Lung (tissue), 16 donors: ENCODE results near the gene KCNMA1. TPM values are rescaled to one million over a fixed set of nuclear protein-coding genes. Genes with fewer than 3 reads are reported as not detected.
A peak's percentile ranks its signal among the peaks of the same experiment; 100 is the strongest.

ENCODE experiments used
- ATAC-seq: fragments of 200-7000 bp; cut with Tn5 transposase; one replicate; pipeline ENCODE4 v1.9.1; 2020; ENCODE audit warnings: moderate number of reproducible peaks; ENCODE audit not compliant: insufficient read depth, low FRiP score
- DNase-seq, 3 donors: peaks; one replicate each; pipeline ENCODE4 v3.0.0-alpha.2; 2013 to 2017
- H3K27ac ChIP-seq, 2 donors: one replicate each; pipeline ENCODE4 v1.5.1; 2013; ENCODE audit warnings: mild to moderate bottlenecking in 2 of 2, moderate library complexity in 2 of 2, control low read depth in 1 of 2, inconsistent platforms in 1 of 2, low read depth in 1 of 2, low read length in 1 of 2
- H3K27me3 ChIP-seq, 3 donors: one replicate each; pipeline ENCODE4 v1.5.1; 2013; ENCODE audit warnings: low read length in 2 of 3; ENCODE audit not compliant: control insufficient read depth in 3 of 3, insufficient read depth in 3 of 3
- H3K36me3 ChIP-seq, 4 donors: one replicate each; pipeline ENCODE4 v1.5.1; 2013; ENCODE audit warnings: low read length in 4 of 4, mild to moderate bottlenecking in 1 of 4, moderate library complexity in 1 of 4; ENCODE audit not compliant: control insufficient read depth in 4 of 4, insufficient read depth in 4 of 4
- H3K4me1 ChIP-seq, 5 donors: one replicate each; pipeline ENCODE4 v1.5.1; 2013; ENCODE audit warnings: low read length in 5 of 5, mild to moderate bottlenecking in 2 of 5, moderate library complexity in 1 of 5; ENCODE audit not compliant: control insufficient read depth in 5 of 5, insufficient read depth in 5 of 5
- H3K4me3 ChIP-seq: one replicate; pipeline ENCODE4 v1.5.1; 2013; ENCODE audit warnings: mild to moderate bottlenecking, control low read depth, moderate library complexity
- H3K9ac ChIP-seq, 2 donors: one replicate each; pipeline ENCODE4 v1.5.1; 2013; ENCODE audit warnings: low read length in 2 of 2, control low read depth in 1 of 2; ENCODE audit not compliant: insufficient read depth in 1 of 2
- H3K9me3 ChIP-seq, 4 donors: one replicate each; pipeline ENCODE4 v1.5.1; 2013; ENCODE audit warnings: low read length in 3 of 4, mild to moderate bottlenecking in 1 of 4, moderate library complexity in 1 of 4; ENCODE audit not compliant: control insufficient read depth in 4 of 4, insufficient read depth in 3 of 4
- CTCF ChIP-seq: IDR thresholded peaks from 2 replicates; pipeline ENCODE4 v1.5.1; 2012; ENCODE audit warnings: mild to moderate bottlenecking; ENCODE audit errors: control extremely low read depth, extremely low read depth
- WGBS, 2 donors: extraction: QIAGEN DNeasy Blood & Tissue Kit; methylation state at CpG; one replicate each; pipeline ENCODE4 v1.1.7; 2013; 5-methylcytosine and 5-hydroxymethylcytosine counted together
- long read RNA-seq, 5 donors: transcript quantifications; one replicate each; lab custom pipeline, GENCODE V29; 2026
- polyA plus RNA-seq, 2 donors: library from polyadenylated mRNA; stranded (reverse); fragments of 200-250 nt; gene quantifications; one replicate each; pipeline ENCODE4 v1.2.1, GENCODE V29; 2013
- total RNA-seq, 2 donors: library from RNA; depleted of rRNA in 1 of 2; stranded (reverse); fragments of >200 nt in 1 of 2; gene quantifications; one replicate each; pipeline ENCODE4 v1.2.1, GENCODE V29; 2014 to 2021
- donor health status: control.
- donor health status: control.
- donor health status: Bipolar disorder and iron deficiency.
- donor health status: healthy.
- donor health status: DM: yes; HTN: yes; CAD: no.

KCNMA1 gene
- total RNA-seq (10 to 100 TPM in 1 of 2 donors, 1 to 10 TPM in 1; 4.5 to 13.0 TPM), polyA plus RNA-seq (1 to 10 TPM; 3.8 to 6.5 TPM)
- long read RNA-seq, donor 1: 0 reads
- long read RNA-seq, donor 2: 0 reads
- long read RNA-seq, donor 3: 0 reads
- long read RNA-seq, donor 4: 0 reads
- long read RNA-seq, donor 5: 0 reads

GRCh38 chr10:77637532-77638320 is at the start of gene KCNMA1:
Gene KCNMA1, minus strand, starts transcription at chr10:77637808.
- TF ChIP-seq CTCF: no peak
- Histone ChIP-seq H3K9ac (no peak within 1 kb of the TSS), H3K4me1 (peaks cover 0 to 9% (median 0%) of the 10 kb centered on the region in 5 donors), H3K27ac (no peak within 1 kb of the TSS), H3K36me3 (no peaks in the 10 kb centered on the region), H3K4me3 (peak within 1 kb of the TSS; percentile 43), H3K27me3 (peaks cover 15 to 73% (median 70%) of the 10 kb centered on the region in 3 donors), H3K9me3 (peaks cover 0 to 2% (median 0%) of the 10 kb centered on the region in 4 donors)
- 0 to 2% methylated on average over 56 to 121 of the region's 121 CpGs for WGBS, 2 donors
- peak in 1 of 3 donors; percentile 17 for DNase-seq
- ATAC-seq: no peak

GRCh38 chr10:77686650-77687417 is 49.2 kb upstream of the KCNMA1 start:
- WGBS, 2 donors: 73 to 81% methylated on average over 11 of the region's 11 CpGs

GRCh38 chr10:77686096-77686495 is 48.5 kb upstream of the KCNMA1 start:
- Histone ChIP-seq H3K9me3 (peaks cover 0 to 1% (median 0%) of the 10 kb centered on the region in 4 donors), H3K9ac (no peak overlapping the region), H3K27ac (no peak overlapping the region), H3K4me3 (no peak overlapping the region), H3K36me3 (no peaks in the 10 kb centered on the region), H3K27me3 (peaks cover 0 to 18% (median 4%) of the 10 kb centered on the region in 3 donors), H3K4me1 (peaks cover 0 to 1% (median 0%) of the 10 kb centered on the region in 5 donors)
- 70 to 88% methylated on average over 3 of the region's 3 CpGs for WGBS, 2 donors
- DNase-seq (no peak), ATAC-seq (no peak)
- TF ChIP-seq CTCF: no peak

More at GRCh38 chr10:77686650-77687417, 49.2 kb upstream of the KCNMA1 start:
- H3K4me1 ChIP-seq: peaks cover 0 to 1% (median 0%) of the 10 kb centered on the region in 5 donors
- H3K4me3 ChIP-seq: no peak overlapping the region
- H3K9ac ChIP-seq: no peak overlapping the region
- no peak for TF ChIP-seq CTCF
- H3K27me3 ChIP-seq: peaks cover 0 to 18% (median 4%) of the 10 kb centered on the region in 3 donors
- peaks cover 0 to 1% (median 0%) of the 10 kb centered on the region in 4 donors for H3K9me3 ChIP-seq
- H3K36me3 ChIP-seq: no peaks in the 10 kb centered on the region
- no peak for ATAC-seq
- no peak for DNase-seq
- H3K27ac ChIP-seq: no peak overlapping the region
